Activated T-helper 17 cell treated with anti-CD3 and anti-CD28 coated beads, Interleukin-2, amount 50 U/mL, for 72 hours (primary cell): Measurements from ENCODE around the gene APAF1. TPM values are rescaled to one million over a fixed set of nuclear protein-coding genes. Genes with fewer than 3 reads are reported as not detected.
A peak's percentile ranks its signal among the peaks of the same experiment; 100 is the strongest.
"Not testable (repeated sequence)": the region's sequence is repeated elsewhere in the genome, so short reads cannot be mapped to it uniquely, and the experiment has no call there.

Experiments used
- ATAC-seq: fragments of 150-1000 bp; cut with Tn5 transposase; replicated peaks from 2 replicates; pipeline ENCODE4 v1.10.0; 2021; ENCODE audit warnings: mild to moderate bottlenecking, moderate library complexity
- H3K27ac Mint-ChIP-seq: one replicate; pipeline ENCODE4 v1.8.0; 2022; ENCODE audit warnings: mixed read lengths
- H3K27me3 Mint-ChIP-seq: one replicate; pipeline ENCODE4 v1.8.0; 2022; ENCODE audit warnings: mixed read lengths
- H3K36me3 Mint-ChIP-seq: one replicate; pipeline ENCODE4 v1.8.0; 2022; ENCODE audit warnings: low read depth, mild to moderate bottlenecking, mixed read lengths
- H3K4me1 Mint-ChIP-seq: one replicate; pipeline ENCODE4 v1.8.0; 2022; ENCODE audit warnings: mixed read lengths
- H3K4me3 Mint-ChIP-seq: one replicate; pipeline ENCODE4 v1.8.0; 2022; ENCODE audit warnings: mild to moderate bottlenecking, mixed read lengths
- H3K9me3 Mint-ChIP-seq: one replicate; pipeline ENCODE4 v1.8.0; 2022; ENCODE audit warnings: mixed read lengths
- total RNA-seq, 2 donors: library from RNA; stranded (reverse); gene quantifications; one replicate each; pipeline ENCODE4 v1.2.3, GENCODE V29; 2022

The APAF1 gene
- total RNA-seq, 2 donors from 2014 or later, result 32.7 to 36.4 TPM

- H3K27me3 Mint-ChIP-seq, result peaks cover 29% of the 10 kb centered on the region
- H3K9me3 Mint-ChIP-seq, result no peaks in the 10 kb centered on the region
- no peak overlapping the region for H3K4me3 Mint-ChIP-seq
- H3K4me1 Mint-ChIP-seq, result peaks cover 29% of the 10 kb centered on the region
- H3K27ac Mint-ChIP-seq, result no peak overlapping the region
- ATAC-seq, result no peak
- no peaks in the 10 kb centered on the region for H3K36me3 Mint-ChIP-seq
Measured at GRCh38 chr12:98750511-98750910, 105.4 kb downstream of the APAF1 start.

- H3K9me3 Mint-ChIP-seq, result no peaks in the 10 kb centered on the region
- H3K4me1 Mint-ChIP-seq, result peaks cover 26% of the 10 kb centered on the region
- no peak overlapping the region for H3K27ac Mint-ChIP-seq
- H3K36me3 Mint-ChIP-seq, result no peaks in the 10 kb centered on the region
- no peak overlapping the region for H3K4me3 Mint-ChIP-seq
- no peak for ATAC-seq
- H3K27me3 Mint-ChIP-seq, result peaks cover 27% of the 10 kb centered on the region
Measured at GRCh38 chr12:98751580-98752115, 106.6 kb downstream of the APAF1 start.

GRCh38 chr12:98752726-98753125, 107.6 kb downstream of the APAF1 start:
- Mint-ChIP-seq H3K4me3 (no peak overlapping the region), H3K36me3 (no peaks in the 10 kb centered on the region), H3K27me3 (peaks cover 19% of the 10 kb centered on the region), H3K4me1 (peaks cover 20% of the 10 kb centered on the region), H3K9me3 (no peaks in the 10 kb centered on the region), H3K27ac (peak overlapping the region; percentile 59)
- no peak for ATAC-seq

- ATAC-seq, result peak; percentile 95
- H3K4me1 Mint-ChIP-seq, result peaks cover 20% of the 10 kb centered on the region
- peak overlapping the region; percentile 79 for H3K27ac Mint-ChIP-seq
- no peaks in the 10 kb centered on the region for H3K36me3 Mint-ChIP-seq
- no peaks in the 10 kb centered on the region for H3K9me3 Mint-ChIP-seq
- peak overlapping the region; percentile 58 for H3K4me3 Mint-ChIP-seq
- peaks cover 18% of the 10 kb centered on the region for H3K27me3 Mint-ChIP-seq
Measured at GRCh38 chr12:98754095-98754494, 109.0 kb downstream of the APAF1 start.

- H3K9me3 Mint-ChIP-seq, H3K4me3 Mint-ChIP-seq, H3K36me3 Mint-ChIP-seq, ATAC-seq, H3K27me3 Mint-ChIP-seq: not testable (repeated sequence)
- peaks cover 20% of the 10 kb centered on the region for H3K4me1 Mint-ChIP-seq
- H3K27ac Mint-ChIP-seq, result peak overlapping the region; percentile 55
Measured at GRCh38 chr12:98755855-98756254, 110.8 kb downstream of the APAF1 start.

- H3K9me3 Mint-ChIP-seq, result no peaks in the 10 kb centered on the region
- peaks cover 20% of the 10 kb centered on the region for H3K4me1 Mint-ChIP-seq
- H3K36me3 Mint-ChIP-seq, result no peaks in the 10 kb centered on the region
- no peak overlapping the region for H3K4me3 Mint-ChIP-seq
- no peak for ATAC-seq
- peaks cover 7% of the 10 kb centered on the region for H3K27me3 Mint-ChIP-seq
- H3K27ac Mint-ChIP-seq, result no peak overlapping the region
Measured at GRCh38 chr12:98757455-98757854, 112.4 kb downstream of the APAF1 start.

GRCh38 chr12:98758331-98758730, 113.2 kb downstream of the APAF1 start:
- no peaks in the 10 kb centered on the region for H3K36me3 Mint-ChIP-seq
- ATAC-seq, result no peak
- H3K4me3 Mint-ChIP-seq, result no peak overlapping the region
- H3K9me3 Mint-ChIP-seq, result no peaks in the 10 kb centered on the region
- no peak overlapping the region for H3K27ac Mint-ChIP-seq
- peaks cover 15% of the 10 kb centered on the region for H3K4me1 Mint-ChIP-seq
- H3K27me3 Mint-ChIP-seq, result peaks cover 3% of the 10 kb centered on the region

- no peaks in the 10 kb centered on the region for H3K4me1 Mint-ChIP-seq
- H3K27ac Mint-ChIP-seq, result no peak overlapping the region
- ATAC-seq, result no peak
- H3K4me3 Mint-ChIP-seq, result no peak overlapping the region
- H3K9me3 Mint-ChIP-seq, result no peaks in the 10 kb centered on the region
- no peaks in the 10 kb centered on the region for H3K36me3 Mint-ChIP-seq
- H3K27me3 Mint-ChIP-seq, result no peaks in the 10 kb centered on the region
Measured at GRCh38 chr12:98763656-98764055, 118.6 kb downstream of the APAF1 start.

- Mint-ChIP-seq H3K9me3 (peaks cover 2% of the 10 kb centered on the region), H3K4me1 (peaks cover 6% of the 10 kb centered on the region), H3K27ac (no peak overlapping the region), H3K27me3 (no peaks in the 10 kb centered on the region), H3K4me3 (no peak overlapping the region), H3K36me3 (no peaks in the 10 kb centered on the region)
- ATAC-seq, result no peak
Measured at GRCh38 chr12:98767248-98767647, 122.2 kb downstream of the APAF1 start.

- no peak overlapping the region for H3K4me3 Mint-ChIP-seq
- H3K36me3 Mint-ChIP-seq, result no peaks in the 10 kb centered on the region
- peaks cover 8% of the 10 kb centered on the region for H3K4me1 Mint-ChIP-seq
- no peaks in the 10 kb centered on the region for H3K27me3 Mint-ChIP-seq
- no peak for ATAC-seq
- H3K27ac Mint-ChIP-seq, result no peak overlapping the region
- H3K9me3 Mint-ChIP-seq, result peaks cover 4% of the 10 kb centered on the region
Measured at GRCh38 chr12:98769068-98769467, 124.0 kb downstream of the APAF1 start.

- Mint-ChIP-seq H3K9me3 (peaks cover 4% of the 10 kb centered on the region), H3K4me3 (no peak overlapping the region), H3K36me3 (no peaks in the 10 kb centered on the region), H3K27ac (no peak overlapping the region), H3K27me3 (no peaks in the 10 kb centered on the region), H3K4me1 (peaks cover 8% of the 10 kb centered on the region)
- no peak for ATAC-seq
Measured at GRCh38 chr12:98770230-98770629, 125.1 kb downstream of the APAF1 start.

GRCh38 chr12:98771811-98772752, 127.0 kb downstream of the APAF1 start:
- peaks cover 4% of the 10 kb centered on the region for H3K9me3 Mint-ChIP-seq
- ATAC-seq, result peak; percentile 79
- peak overlapping the region; percentile 49 for H3K27ac Mint-ChIP-seq
- H3K4me3 Mint-ChIP-seq, result no peak overlapping the region
- H3K36me3 Mint-ChIP-seq, result no peaks in the 10 kb centered on the region
- peaks cover 8% of the 10 kb centered on the region for H3K4me1 Mint-ChIP-seq
- no peaks in the 10 kb centered on the region for H3K27me3 Mint-ChIP-seq

- Mint-ChIP-seq H3K4me1 (peaks cover 8% of the 10 kb centered on the region), H3K9me3 (peaks cover 4% of the 10 kb centered on the region), H3K4me3 (no peak overlapping the region), H3K27me3 (no peaks in the 10 kb centered on the region), H3K27ac (no peak overlapping the region), H3K36me3 (no peaks in the 10 kb centered on the region)
- ATAC-seq, result no peak
Measured at GRCh38 chr12:98772818-98773217, 127.7 kb downstream of the APAF1 start.

GRCh38 chr12:98780261-98780660, 135.2 kb downstream of the APAF1 start:
- Mint-ChIP-seq H3K4me3 (no peak overlapping the region), H3K36me3 (no peaks in the 10 kb centered on the region), H3K27ac (no peak overlapping the region), H3K27me3 (peaks cover 16% of the 10 kb centered on the region), H3K4me1 (no peaks in the 10 kb centered on the region), H3K9me3 (no peaks in the 10 kb centered on the region)
- ATAC-seq, result no peak

- Mint-ChIP-seq H3K9me3 (no peaks in the 10 kb centered on the region), H3K4me3 (no peak overlapping the region), H3K36me3 (no peaks in the 10 kb centered on the region), H3K27me3 (peaks cover 24% of the 10 kb centered on the region), H3K4me1 (no peaks in the 10 kb centered on the region), H3K27ac (no peak overlapping the region)
- ATAC-seq, result no peak
Measured at GRCh38 chr12:98783420-98783819, 138.3 kb downstream of the APAF1 start.
